DMS 273 (cell line): Measurements from ENCODE around the gene CTXN1.
A peak's percentile ranks its signal among the peaks of the same experiment; 100 is the strongest.
"Not testable (repeated sequence)": the region's sequence is repeated elsewhere in the genome, so short reads cannot be mapped to it uniquely, and the experiment has no call there.

Source experiments
- DNase-seq: peaks from one replicate; lab custom pipeline; 2025; ENCODE audit not compliant: unreplicated experiment; lab: John Stamatoyannopoulos, UW

Gene CTXN1

GRCh38 chr19:7947939-7948338 is 22.0 kb upstream of the CTXN1 start:
- peak; percentile 67 for DNase-seq

- peak; percentile 97 for DNase-seq
Measured at GRCh38 chr19:7944177-7944761, 18.3 kb upstream of the CTXN1 start.

GRCh38 chr19:7943444-7944176 is 17.7 kb upstream of the CTXN1 start, which contains the start of gene TIMM44:
Gene TIMM44 (minus strand): TSS chr19:7943666. CDS start chr19:7943651, 15 bp downstream.
- peak; percentile 100 for DNase-seq

- peak; percentile 60 for DNase-seq
Measured at GRCh38 chr19:7942981-7943443, 17.1 kb upstream of the CTXN1 start.

GRCh38 chr19:7941895-7942596 is 16.1 kb upstream of the CTXN1 start:
- no peak for DNase-seq

- no peak for DNase-seq
Measured at GRCh38 chr19:7940841-7941240, 14.9 kb upstream of the CTXN1 start.

- no peak for DNase-seq
Measured at GRCh38 chr19:7934766-7935165, 8.8 kb upstream of the CTXN1 start.

GRCh38 chr19:7933828-7934725 is 8.1 kb upstream of the CTXN1 start:
- no peak for DNase-seq

- no peak for DNase-seq
Measured at GRCh38 chr19:7933411-7933810, 7.5 kb upstream of the CTXN1 start.

GRCh38 chr19:7932930-7933300 is 7.0 kb upstream of the CTXN1 start:
- DNase-seq = no peak

GRCh38 chr19:7932276-7932929 is 6.5 kb upstream of the CTXN1 start:
- no peak for DNase-seq

GRCh38 chr19:7931221-7932061 is 5.5 kb upstream of the CTXN1 start:
- DNase-seq = no peak

GRCh38 chr19:7930765-7931164 is 4.8 kb upstream of the CTXN1 start:
- DNase-seq = no peak

GRCh38 chr19:7930030-7930429 is 4.1 kb upstream of the CTXN1 start:
- not testable (repeated sequence) for DNase-seq

- DNase-seq = peak; percentile 85
Measured at GRCh38 chr19:7928741-7929701, 3.1 kb upstream of the CTXN1 start.

GRCh38 chr19:7928334-7928706 is 2.4 kb upstream of the CTXN1 start:
- DNase-seq = peak; percentile 45

GRCh38 chr19:7927605-7928333 is 1.8 kb upstream of the CTXN1 start:
- DNase-seq = peak; percentile 45
